SIG-M5 (cell line): ENCODE data around the gene PNPLA4.

ENCODE experiments used
- DNase-seq: peaks from one replicate; lab custom pipeline; 2025; lab: John Stamatoyannopoulos, UW

The PNPLA4 gene, protein sequence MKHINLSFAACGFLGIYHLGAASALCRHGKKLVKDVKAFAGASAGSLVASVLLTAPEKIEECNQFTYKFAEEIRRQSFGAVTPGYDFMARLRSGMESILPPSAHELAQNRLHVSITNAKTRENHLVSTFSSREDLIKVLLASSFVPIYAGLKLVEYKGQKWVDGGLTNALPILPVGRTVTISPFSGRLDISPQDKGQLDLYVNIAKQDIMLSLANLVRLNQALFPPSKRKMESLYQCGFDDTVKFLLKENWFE

DNA sequence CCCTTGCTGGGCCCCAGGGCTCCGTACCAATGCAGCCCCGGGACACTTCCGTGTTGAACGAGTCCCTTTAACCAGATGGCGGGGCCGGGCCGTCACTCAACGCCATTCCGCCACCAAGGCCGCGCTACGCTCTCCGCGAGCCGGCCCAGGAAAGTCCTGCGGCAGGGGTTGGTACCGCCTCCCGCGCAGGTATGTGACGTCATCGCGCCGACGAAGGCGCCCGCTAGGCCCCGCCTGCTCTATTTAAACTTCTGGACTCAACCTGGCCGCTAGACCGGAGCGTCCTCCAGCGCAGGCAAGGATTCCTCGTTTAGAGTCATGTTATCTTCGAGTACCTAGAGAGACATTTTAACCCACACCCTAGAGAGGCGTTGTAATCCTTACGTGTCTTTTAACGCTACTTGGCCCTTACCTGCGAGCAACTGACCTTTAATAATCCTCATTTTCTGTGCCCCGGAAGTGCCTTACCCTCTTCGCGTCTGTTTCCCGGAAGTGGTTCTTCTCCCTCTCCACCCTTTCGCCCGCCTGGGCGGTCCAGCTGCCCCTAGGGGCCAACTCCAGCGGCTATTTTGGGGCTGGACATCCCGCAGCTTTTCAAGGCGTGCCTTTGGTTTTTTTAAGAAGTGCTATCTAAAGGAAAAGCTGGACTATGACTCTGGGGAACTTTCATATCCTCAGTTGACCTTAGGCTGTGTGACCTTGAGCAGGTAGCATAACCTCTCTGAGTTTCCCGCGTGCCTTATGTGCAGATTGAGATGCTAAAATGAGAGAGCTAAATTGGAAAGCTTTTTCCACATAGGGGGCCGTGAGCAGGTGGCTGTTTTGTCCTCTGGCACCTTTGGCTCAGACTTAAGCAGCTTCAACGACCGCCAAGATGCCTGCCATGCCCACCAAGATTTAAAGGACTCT lies at the start of gene PNPLA4:
TSS of gene PNPLA4 (minus strand) at position 155 of the 909 bp plus-strand sequence. CDS start 1,294 bp downstream, outside the sequence.
- no peak for DNase-seq

DNA sequence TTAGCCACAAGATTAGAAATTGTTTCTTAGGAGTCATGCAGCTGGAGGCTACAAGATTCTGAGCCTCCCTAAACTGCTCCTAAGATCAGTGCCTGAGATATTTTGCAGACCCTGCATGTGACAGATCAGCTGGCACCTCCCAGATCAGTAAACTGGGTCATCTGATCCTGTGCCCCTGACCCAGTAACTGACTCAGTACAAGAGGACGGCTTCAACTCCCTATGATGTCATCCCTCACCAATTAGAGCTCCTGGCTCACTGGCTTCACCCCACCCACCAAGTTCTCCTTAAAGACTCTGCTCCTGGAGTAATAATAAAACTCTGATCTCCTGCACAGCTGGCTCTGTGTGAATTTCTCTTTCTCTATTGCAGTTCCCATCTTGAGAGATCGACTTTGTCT lies 45.4 kb upstream of the PNPLA4 start:
- DNase-seq: no peak

DNA sequence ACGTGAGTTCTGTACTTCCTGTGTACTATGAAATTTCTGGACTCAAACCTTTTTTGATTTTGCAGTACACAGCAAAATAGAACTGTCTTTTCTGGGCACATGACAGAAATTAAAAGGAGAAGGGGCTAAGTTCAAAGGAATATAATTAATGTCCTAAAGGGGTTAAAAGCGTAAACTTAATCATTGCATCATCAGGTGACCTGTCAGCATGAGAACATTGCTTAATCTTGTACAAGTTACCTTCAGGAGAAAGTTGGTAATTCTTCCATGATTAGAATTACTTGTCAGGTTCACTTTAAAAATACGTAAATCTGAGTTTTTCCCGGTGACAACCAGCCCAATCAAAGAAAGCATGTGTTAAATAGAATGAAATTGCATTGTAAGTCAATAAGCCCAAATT lies 43.2 kb upstream of the PNPLA4 start:
- no peak for DNase-seq

DNA sequence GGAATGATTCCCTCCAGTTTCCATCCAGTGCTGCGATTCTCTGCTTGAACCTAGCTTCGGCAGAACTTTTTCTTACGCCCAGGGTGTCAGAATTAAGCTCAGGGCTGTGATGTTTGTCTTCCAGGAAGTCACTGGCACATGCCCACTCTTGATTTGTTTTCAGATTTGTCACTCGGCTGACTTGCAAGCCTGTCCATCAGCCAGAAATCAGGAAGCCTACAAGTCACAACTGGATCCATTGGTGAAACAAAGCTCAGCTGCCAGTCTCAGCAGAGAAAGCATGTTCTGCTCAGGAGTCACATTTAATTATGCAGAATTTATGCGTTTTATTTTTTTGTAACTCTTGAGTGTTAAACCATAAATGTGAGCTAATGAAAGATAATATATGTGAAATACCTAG lies 38.2 kb upstream of the PNPLA4 start:
- no peak for DNase-seq

DNA sequence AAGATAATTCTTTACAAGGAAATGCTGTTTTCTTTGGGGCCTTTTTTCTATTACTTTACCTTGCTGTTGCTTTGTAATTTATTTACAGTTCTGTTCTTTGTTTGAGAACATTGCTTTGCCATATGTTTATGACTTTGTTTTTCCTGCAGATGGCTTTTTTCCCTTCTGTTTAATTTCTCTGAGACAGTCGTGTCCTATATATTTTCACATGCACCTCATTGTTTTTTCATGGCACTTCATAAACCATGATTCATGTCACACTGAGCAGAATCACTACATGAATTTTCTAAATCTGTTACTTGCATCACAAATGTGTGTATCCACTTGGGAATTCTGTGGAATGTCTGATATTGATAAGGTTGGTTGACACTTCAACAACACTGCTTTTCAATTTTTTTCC lies 33.0 kb upstream of the PNPLA4 start:
- no peak for DNase-seq

DNA sequence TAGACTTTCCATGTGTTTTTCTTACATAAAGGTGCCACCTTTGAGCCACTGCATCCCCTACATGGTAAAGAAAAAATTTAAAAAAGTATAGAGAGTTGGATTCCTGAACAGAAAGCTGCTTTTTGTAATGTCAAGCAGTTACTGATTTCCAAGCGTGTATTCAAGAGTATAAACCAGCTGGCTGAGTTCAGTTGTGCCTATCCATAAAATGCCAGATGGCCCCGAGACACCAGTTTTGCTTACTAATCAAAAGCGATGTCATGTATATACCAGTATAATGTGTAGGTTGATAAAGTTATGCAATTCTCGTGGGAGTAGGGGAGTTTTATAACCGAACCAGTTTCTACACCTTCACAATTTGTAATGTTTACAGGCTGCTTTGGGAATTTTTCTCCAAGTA lies 26.2 kb upstream of the PNPLA4 start:
- no peak for DNase-seq

GRCh38 chrX:7950865-7951264 lies 23.7 kb upstream of the PNPLA4 start:
- DNase-seq: no peak

DNA sequence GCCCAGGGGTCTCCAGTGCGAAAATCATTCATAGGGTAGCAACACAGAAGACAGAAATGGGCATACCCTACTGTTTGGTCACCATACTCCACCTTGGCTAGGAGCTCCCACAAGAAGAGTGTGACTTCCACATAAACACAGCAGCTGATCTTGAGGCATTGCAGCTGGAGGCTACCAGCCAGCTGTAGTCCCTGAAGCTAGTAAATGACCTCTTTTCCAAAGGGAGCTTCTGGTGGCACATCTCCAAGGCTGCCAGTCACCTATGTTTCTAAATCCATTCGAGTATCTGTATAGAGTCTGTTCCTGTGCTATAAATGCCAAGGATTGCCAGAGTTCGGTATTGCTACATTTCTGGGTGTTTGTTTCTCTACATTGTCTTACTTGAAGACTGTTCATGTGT lies 21.3 kb upstream of the PNPLA4 start:
- no peak for DNase-seq

- no peak for DNase-seq
Observed at GRCh38 chrX:7946960-7947359, 19.7 kb upstream of the PNPLA4 start.

DNA sequence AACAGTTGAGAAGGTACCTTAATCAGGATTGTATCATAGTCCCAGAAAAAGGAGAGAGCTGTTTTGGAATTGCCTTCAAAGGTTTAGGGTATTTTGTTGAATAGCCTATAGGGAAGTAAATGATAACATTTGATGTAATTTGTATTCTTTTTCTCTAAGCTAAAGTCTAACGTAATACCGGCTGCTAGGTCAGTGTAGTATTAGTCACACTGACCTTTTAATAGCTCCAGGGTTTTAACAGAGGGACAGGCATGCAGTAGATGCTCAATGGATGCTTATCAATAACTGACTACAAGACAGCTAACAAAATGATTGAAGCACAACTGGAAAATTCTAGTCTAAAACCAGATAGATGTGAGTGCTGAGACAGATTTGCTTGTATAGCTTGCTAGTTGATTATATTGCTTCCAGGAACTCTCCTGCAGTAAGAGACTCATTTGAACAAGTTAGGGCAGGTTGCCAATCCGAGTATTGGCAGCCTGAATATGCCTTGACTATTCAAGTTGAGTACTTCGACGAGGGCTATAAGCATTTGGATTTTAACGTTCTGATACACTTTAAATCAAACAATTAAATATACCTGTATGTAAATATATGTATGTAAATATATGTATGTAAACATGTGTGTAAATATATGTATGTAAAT lies 16.5 kb upstream of the PNPLA4 start:
- DNase-seq: no peak

DNA sequence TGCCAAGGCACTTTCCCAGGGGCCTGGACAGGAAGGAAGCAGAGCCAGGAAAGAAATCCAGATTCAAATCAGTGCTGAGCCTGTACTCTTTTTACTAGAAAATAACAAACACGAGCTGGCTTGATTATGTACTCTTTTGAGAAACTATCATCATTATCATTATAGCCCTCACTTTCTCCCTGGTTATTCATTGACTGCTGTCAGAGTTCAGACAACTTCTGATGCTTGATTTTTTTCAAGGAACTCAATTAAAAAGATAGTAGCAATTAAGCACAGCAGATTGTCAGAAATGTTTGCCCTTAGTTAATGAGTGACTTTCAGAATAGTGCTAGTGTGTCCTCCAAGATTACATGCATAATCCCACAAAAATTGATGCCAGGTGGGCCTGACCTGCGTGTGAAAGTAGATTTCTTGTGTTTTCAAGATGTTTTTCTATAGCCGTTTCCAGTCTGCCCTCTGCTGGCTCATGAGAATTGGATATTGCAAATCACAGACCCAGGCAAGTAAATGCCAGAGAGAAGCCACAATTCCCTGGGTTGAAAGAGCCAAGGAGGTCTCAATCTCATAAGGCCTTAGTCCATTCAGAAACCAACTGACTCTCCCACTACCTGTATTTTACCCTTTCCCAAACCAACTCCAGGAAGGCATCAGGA lies 14.3 kb upstream of the PNPLA4 start:
- DNase-seq: no peak

DNA sequence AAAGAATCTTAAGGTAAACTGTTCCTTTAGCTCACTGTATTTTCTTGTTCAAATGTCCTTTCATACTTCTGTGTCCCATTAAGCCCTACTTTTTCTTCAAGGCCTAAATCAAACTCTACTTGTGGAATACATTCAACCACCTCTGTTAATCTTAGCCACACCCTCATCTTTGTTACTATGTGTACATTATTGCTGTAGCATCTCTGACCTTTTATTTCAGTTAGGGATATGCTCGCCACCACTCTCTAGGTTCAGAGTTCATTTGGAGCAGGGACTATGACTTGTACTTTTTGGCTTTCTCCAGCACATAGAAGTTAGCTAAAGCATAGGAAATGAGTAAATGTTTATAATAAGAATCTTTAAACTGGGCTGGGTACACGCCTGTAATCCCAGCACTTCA lies 6.8 kb upstream of the PNPLA4 start:
- DNase-seq: no peak

GRCh38 chrX:7926914-7927258 lies 327 bp downstream of the PNPLA4 start:
- no peak for DNase-seq

GRCh38 chrX:7926501-7926900 lies 712 bp downstream of the PNPLA4 start:
- no peak for DNase-seq

GRCh38 chrX:7925867-7926472 lies 1.2 kb downstream of the PNPLA4 start:
- DNase-seq: no peak

- DNase-seq: no peak
Observed at GRCh38 chrX:7921750-7922149, 5.5 kb downstream of the PNPLA4 start.

DNA sequence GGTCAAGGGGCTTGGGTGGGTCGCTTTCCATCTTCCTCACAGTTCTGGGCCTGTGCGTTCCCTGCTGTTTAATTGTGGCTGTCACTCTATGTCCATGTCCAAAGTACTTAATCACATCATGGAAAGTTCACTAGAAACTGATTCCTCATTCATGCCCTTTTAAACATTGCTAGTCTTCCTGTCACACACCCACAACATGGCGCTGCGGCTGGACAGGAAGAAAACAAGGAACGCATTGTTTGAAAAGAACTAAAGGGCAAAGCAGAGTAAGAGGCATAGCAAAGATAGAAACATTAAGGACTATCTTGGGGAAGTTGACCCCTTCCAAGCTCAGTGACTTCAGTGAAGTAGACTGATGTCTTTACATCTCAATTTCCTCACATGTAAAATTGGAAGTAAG lies 18.4 kb downstream of the PNPLA4 start:
- no peak for DNase-seq

DNA sequence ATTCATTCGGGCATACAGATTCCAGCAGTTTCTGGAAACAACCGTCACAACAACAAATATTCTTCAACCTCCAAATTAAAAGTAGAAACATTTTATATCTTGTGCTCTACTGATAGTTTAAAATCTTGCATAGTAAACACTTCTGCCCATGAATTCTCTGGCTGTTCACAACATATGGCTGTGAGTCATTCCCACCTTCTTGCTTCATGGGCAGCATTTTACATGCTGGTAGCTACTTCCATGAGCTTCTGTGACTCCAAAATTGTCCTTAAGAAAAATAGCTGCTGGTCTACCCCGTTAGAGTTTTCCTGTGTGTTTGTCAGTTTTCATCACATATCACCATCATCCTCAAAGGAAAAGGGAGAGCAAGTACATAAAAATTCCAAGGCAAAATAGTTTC lies 22.7 kb downstream of the PNPLA4 start:
- DNase-seq: no peak

DNA sequence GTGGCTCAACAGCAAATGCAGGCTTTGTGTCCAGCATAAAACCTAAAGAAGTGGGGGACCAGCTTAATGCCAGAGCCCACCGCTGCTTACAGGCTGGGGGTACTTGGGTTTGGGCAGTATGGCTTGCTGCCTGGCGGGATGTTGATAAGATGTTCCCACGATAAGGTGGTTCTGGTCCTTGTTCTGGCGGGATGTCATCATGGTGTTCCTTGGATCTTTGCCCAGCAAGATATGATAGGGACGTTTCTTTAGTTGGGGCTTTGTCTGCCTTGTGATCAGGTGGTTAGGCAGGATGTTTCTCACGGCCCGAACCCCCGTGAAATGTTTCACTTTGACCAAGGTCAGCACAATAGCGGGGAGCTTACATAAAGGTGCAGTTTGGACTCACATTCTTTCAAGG lies 35.3 kb downstream of the PNPLA4 start:
- no peak for DNase-seq

DNA sequence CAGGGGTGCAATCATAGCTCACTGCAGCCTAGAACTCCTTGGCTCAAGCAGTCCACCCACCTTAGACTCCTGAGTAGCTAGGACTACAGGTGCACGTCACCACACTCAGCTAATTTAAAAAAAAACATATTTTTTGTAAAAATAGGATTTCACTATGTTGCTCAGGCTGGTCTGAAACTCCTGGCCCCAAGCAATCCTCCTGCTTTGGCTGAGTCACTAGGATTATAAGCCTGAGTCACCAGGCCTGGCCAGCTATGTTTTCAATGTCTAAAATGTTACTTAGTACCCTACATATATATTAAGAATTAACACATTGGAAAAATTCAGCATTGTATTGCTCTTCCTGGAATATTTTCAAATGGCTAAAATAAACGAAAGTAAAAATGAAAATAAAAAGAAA lies 37.5 kb downstream of the PNPLA4 start:
- no peak for DNase-seq

DNA sequence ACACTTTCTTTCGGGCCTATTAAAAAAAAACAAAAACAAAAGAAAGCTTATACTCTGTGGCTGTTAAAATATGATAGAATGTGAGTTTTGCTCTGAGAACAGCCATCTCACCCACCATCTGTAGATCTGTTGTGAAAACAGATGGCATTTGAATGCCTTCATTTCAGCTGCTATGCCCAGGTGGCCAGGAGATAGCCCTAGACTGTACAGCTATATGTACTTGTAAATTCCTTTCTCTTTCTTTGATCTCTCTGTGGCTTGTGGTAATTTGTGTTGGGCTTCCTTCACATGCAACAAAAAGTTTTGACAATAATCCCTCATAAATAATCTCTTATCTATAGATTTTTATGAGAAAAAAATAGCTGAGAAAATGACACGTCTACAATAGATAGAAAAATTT lies 38.1 kb downstream of the PNPLA4 start:
- no peak for DNase-seq

DNA sequence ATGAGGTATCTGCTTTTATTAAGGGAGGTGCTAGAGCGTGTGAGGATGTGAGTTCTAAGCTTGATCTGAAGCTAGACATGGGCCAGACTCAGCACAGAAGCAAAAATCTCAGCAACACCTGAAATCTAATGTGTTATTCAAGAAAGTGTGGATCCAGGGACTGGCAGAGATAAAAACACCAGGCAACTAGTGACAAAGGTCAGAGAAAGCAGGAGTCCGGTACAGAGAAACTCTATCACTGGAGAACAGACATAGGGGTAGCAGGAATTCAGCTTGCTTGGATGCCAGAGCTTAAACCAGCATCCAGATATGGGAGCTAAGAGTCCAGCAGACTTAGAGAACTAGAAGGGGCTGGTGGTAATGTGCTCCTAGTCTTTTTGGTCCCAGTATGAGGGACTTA lies 50.3 kb downstream of the PNPLA4 start:
- DNase-seq: no peak
